HepG2 (cell line): Measurements from ENCODE around the gene NSUN5. TPM values are rescaled to one million over a fixed set of nuclear protein-coding genes. Genes with fewer than 3 reads are reported as not detected.
"Not testable (repeated sequence)": the region's sequence is repeated elsewhere in the genome, so short reads cannot be mapped to it uniquely, and the experiment has no call there.

ENCODE experiments used
- ATAC-seq: fragments of 200-7000 bp; cut with Tn5 transposase; 3 replicates; pipeline ENCODE4 v1.9.1; 2020; ENCODE audit warnings: mild to moderate bottlenecking, moderate library complexity
- BruUV-seq: library from RNA; stranded (reverse); fragments of 400-500 nt; replicated peaks from 2 replicates; lab custom pipeline; 2021; lab: Mats Ljungman, UMichigan
- CTCF ChIA-PET: fragments of 300-600 bp; formaldehyde crosslinking; extraction: SDS; loops from one replicate; lab custom pipeline; 2021; ENCODE audit warnings: low total read pairs, inconsistent platforms, low intra/inter-chr PET ratio; lab: Yijun Ruan, JAX
- POLR2A ChIA-PET: fragments of 350-600 bp; sonication (Branson Sonifier 250); formaldehyde crosslinking; loops from one replicate; lab custom pipeline; 2020; ENCODE audit warnings: antibody characterized with exemption, inconsistent platforms; lab: Yijun Ruan, JAX
- DNase-seq: peaks from one replicate; pipeline ENCODE4 v3.0.0-alpha.2; 2015; ENCODE audit warnings: low spot score
- FAIRE-seq: peaks from 3 replicates; lab custom pipeline; 2011; peaks lifted over from hg19 to GRCh38; lab: Jason Lieb, UNC
- H2AFZ ChIP-seq: one replicate; pipeline ENCODE4 v1.6.1; 2011; ENCODE audit warnings: low read length, inconsistent platforms
- H3K27ac ChIP-seq: fragments of 300-600 bp; 3 replicates; pipeline ENCODE4 v1.8.0; 2011; ENCODE audit warnings: mixed run types, mild to moderate bottlenecking, mixed read lengths, low read length, inconsistent platforms; ENCODE audit not compliant: insufficient read depth; ENCODE audit errors: extremely low read length
- H3K27me3 ChIP-seq, 2 experiments: fragments of 200-600 bp in 1 of 2; 2 replicates in 1 of 2; 3 replicates in 1 of 2; pipeline versions ENCODE4 v1.6.0 to v1.8.0; 2011; ENCODE audit warnings: low read length in 2 of 2, mild to moderate bottlenecking in 2 of 2, moderate library complexity in 2 of 2, inconsistent platforms in 1 of 2; ENCODE audit not compliant: insufficient read depth in 2 of 2, control insufficient read depth in 1 of 2
- H3K36me3 ChIP-seq, 2 experiments: fragments of 200-600 bp in 1 of 2; replicated peaks in 1 of 2; 2 replicates in 1 of 2; 3 replicates in 1 of 2; pipeline versions ENCODE4 v1.5.1 to v1.8.0; 2011; ENCODE audit warnings: low read length in 2 of 2, inconsistent platforms in 1 of 2; ENCODE audit not compliant: insufficient read depth in 2 of 2, control insufficient read depth in 1 of 2
- H3K4me1 ChIP-seq: 2 replicates; pipeline ENCODE4 v1.5.1; 2012; ENCODE audit warnings: low read length, inconsistent platforms; ENCODE audit not compliant: insufficient read depth
- H3K4me2 ChIP-seq: 2 replicates; pipeline ENCODE4 v1.6.0; 2011; ENCODE audit warnings: low read depth, low read length, inconsistent platforms
- H3K4me3 ChIP-seq, 3 experiments: fragments of 200-600 bp in 1 of 3; sonication (generic), shearing (Covaris generic) in 1 of 3; replicated peaks in 1 of 3; 2 replicates each; pipeline ENCODE4 v1.5.1; 2011 to 2016; ENCODE audit warnings: low read length in 3 of 3, inconsistent platforms in 2 of 3, low read depth in 2 of 3, mild to moderate bottlenecking in 2 of 3, control low read depth in 1 of 3, mixed read lengths in 1 of 3; ENCODE audit not compliant: insufficient read depth in 1 of 3
- H3K79me2 ChIP-seq: one replicate; pipeline ENCODE4 v1.6.1; 2011; ENCODE audit warnings: low read length, inconsistent platforms; ENCODE audit not compliant: insufficient read depth
- H3K9ac ChIP-seq: 2 replicates; pipeline ENCODE4 v1.6.0; 2011; ENCODE audit warnings: mild to moderate bottlenecking, low read depth, low read length, inconsistent platforms; ENCODE audit not compliant: insufficient read depth
- H3K9me3 ChIP-seq: 2 replicates; pipeline ENCODE4 v1.5.1; 2012; ENCODE audit warnings: mild to moderate bottlenecking, low read length
- H4K20me1 ChIP-seq: 2 replicates; pipeline ENCODE4 v1.6.0; 2011; ENCODE audit warnings: inconsistent platforms, mild to moderate bottlenecking, low read length, moderate library complexity; ENCODE audit not compliant: insufficient read depth
- ATF7-NPFF ChIP-seq: sonication (generic); formaldehyde crosslinking; IDR thresholded peaks from 2 replicates; pipeline ENCODE4 v1.8.1; 2023; ENCODE audit warnings: mild to moderate bottlenecking, low read depth, missing genetic modification reagents, moderate library complexity
- DR1 ChIP-seq: sonication (generic); formaldehyde crosslinking; IDR thresholded peaks from 2 replicates; pipeline ENCODE4 v1.8.0; 2021; ENCODE audit warnings: mild to moderate bottlenecking, missing genetic modification reagents, inconsistent platforms
- HNRNPL ChIP-seq: fragments of 200-400 bp; formaldehyde crosslinking; IDR thresholded peaks from 2 replicates; pipeline ENCODE4 v1.6.1; 2017; ENCODE audit warnings: mild to moderate bottlenecking, low read depth, low read length
- IRF2 ChIP-seq: IDR thresholded peaks from 2 replicates; pipeline ENCODE4 v1.6.1; 2018; ENCODE audit warnings: missing genetic modification reagents, missing compliant biosample characterization
- KDM5B ChIP-seq: sonication (generic); formaldehyde crosslinking; IDR thresholded peaks from 2 replicates; pipeline ENCODE4 v1.4.0; 2020; ENCODE audit warnings: missing genetic modification reagents, mild to moderate bottlenecking, borderline replicate concordance
- MYC ChIP-seq: sonication (generic); formaldehyde crosslinking; IDR thresholded peaks from 2 replicates; pipeline ENCODE4 v1.9.0; 2021; ENCODE audit warnings: missing genetic modification reagents, borderline replicate concordance
- NR0B2 ChIP-seq: sonication (generic); formaldehyde crosslinking; IDR thresholded peaks from 2 replicates; pipeline ENCODE4 v1.4.0; 2020; ENCODE audit warnings: mild to moderate bottlenecking, missing genetic modification reagents
- PITX1 ChIP-seq: sonication (generic); formaldehyde crosslinking; IDR thresholded peaks from 2 replicates; pipeline ENCODE4 v1.5.1; 2020; ENCODE audit warnings: mild to moderate bottlenecking, missing genetic modification reagents
- REPIN1 ChIP-seq: sonication (generic); formaldehyde crosslinking; IDR thresholded peaks from 2 replicates; pipeline ENCODE4 v1.8.0; 2022; ENCODE audit warnings: missing genetic modification reagents, low read depth, mild to moderate bottlenecking, borderline replicate concordance
- SAP130 ChIP-seq: IDR thresholded peaks from 2 replicates; pipeline ENCODE4 v1.6.1; 2016; ENCODE audit warnings: low read depth
- SOX13 ChIP-seq, 3 experiments: fragments of 450-650 bp in 1 of 3; sonication (generic) in 1 of 3; formaldehyde crosslinking in 1 of 3; IDR thresholded peaks in 2 of 3; conservative IDR thresholded peaks in 1 of 3; 2 replicates each; pipeline versions ENCODE4 v1.5.0 to v1.6.1; 2016 to 2020; ENCODE audit warnings: antibody characterized with exemption in 1 of 3, mild to moderate bottlenecking in 1 of 3, missing compliant biosample characterization in 1 of 3, missing genetic modification reagents in 1 of 3, moderate library complexity in 1 of 3
- TAF1 ChIP-seq: sonication (generic); formaldehyde crosslinking; IDR thresholded peaks from 2 replicates; pipeline ENCODE4 v1.4.0; 2020; ENCODE audit warnings: missing genetic modification reagents
- TEAD3 ChIP-seq: optimal IDR thresholded peaks from 2 replicates; pipeline ENCODE3; 2016; ENCODE audit warnings: borderline replicate concordance
- XRCC5 ChIP-seq: fragments of 200-400 bp; formaldehyde crosslinking; optimal IDR thresholded peaks from 2 replicates; pipeline ENCODE3; 2017; ENCODE audit warnings: mild to moderate bottlenecking, low read length
- ZBTB20 ChIP-seq: sonication (generic); formaldehyde crosslinking; IDR thresholded peaks from 2 replicates; pipeline ENCODE4 v1.8.1; 2023; ENCODE audit warnings: missing genetic modification reagents, low read depth, mild to moderate bottlenecking, borderline replicate concordance
- ZMYM4 ChIP-seq: sonication (generic); formaldehyde crosslinking; IDR thresholded peaks from 2 replicates; pipeline ENCODE4 v1.8.1; 2023; ENCODE audit warnings: mild to moderate bottlenecking, missing genetic modification reagents
- ZNF710 ChIP-seq: sonication (generic); formaldehyde crosslinking; IDR thresholded peaks from 2 replicates; pipeline ENCODE4 v1.5.0; 2020; ENCODE audit warnings: mild to moderate bottlenecking, missing genetic modification reagents, borderline replicate concordance
- WGBS: methylation state at CpG from one replicate; pipeline ENCODE4 v1.1.6; 2017; ENCODE audit warnings: low lambda C conversion rate; 5-methylcytosine and 5-hydroxymethylcytosine counted together
- in situ Hi-C: cut with HindIII; loops from 2 replicates; pipeline ENCODE4 v1.10.0; 2017; ENCODE audit warnings: low pct_unique_long_range_greater_than_20kb; ENCODE audit not compliant: extremely low pct_ligation_motif_present
- intact Hi-C: fragments of 100-400 bp; cut with micrococcal nuclease; formaldehyde crosslinking; loops from one replicate; pipeline ENCODE4 v1.10.0; 2022; ENCODE audit not compliant: unreplicated experiment
- polyA plus RNA-seq, 8 experiments: library from polyadenylated mRNA; depleted of rRNA in 3 of 8; stranded (reverse) in 7 of 8; unstranded in 1 of 8; fragments of >200 nt; fragmentation: Illumina TruSeq in 4 of 8; extraction: Trizol in 4 of 8; gene quantifications; 2 replicates each; pipeline versions ENCODE4 v1.2.1 to v1.2.3, GENCODE V29; 2011 to 2016; ENCODE audit warnings: low read depth in 4 of 8, missing spikeins in 1 of 8, mixed read lengths in 1 of 8; ENCODE audit not compliant: insufficient read depth in 1 of 8
- total RNA-seq, 5 experiments: library from RNA; depleted of rRNA; stranded (reverse); fragments of >200 nt; fragmentation: Illumina TruSeq; extraction: Trizol; gene quantifications; 2 replicates each; pipeline ENCODE4 v1.2.3, GENCODE V29; 2016; ENCODE audit warnings: low read depth in 1 of 5
- TF ChIP-seq, protein P1 (sequence below): sonication (generic); IDR thresholded peaks from 2 replicates; pipeline ENCODE4 v1.6.1; 2016; ENCODE audit warnings: low read depth, borderline replicate concordance

The NSUN5 gene
- total and polyA plus RNA-seq, 2 of the 13 experiments (the other 11 are each of a cell fraction or from before 2014, with no cell fraction given) = 19.9 to 35.8 TPM

- H3K4me3 ChIP-seq = peak overlapping the region; percentile 40 to 73 (median 55); a peak in 5 of 6 replicates
- intact Hi-C loops = loop anchor here (2.0 to 5.0 kb wide), 3 partner anchors 19 to 129 kb away; no protein-coding TSS in a partner anchor
- H3K9ac ChIP-seq = peak overlapping the region; percentile 56
- in situ Hi-C loops; H4K20me1 ChIP-seq; FAIRE-seq; H3K27me3 ChIP-seq; H3K9me3 ChIP-seq; H3K27ac ChIP-seq; H2AFZ ChIP-seq; H3K36me3 ChIP-seq; BruUV-seq; H3K79me2 ChIP-seq; TF ChIP-seq SOX13 (IDR thresholded peaks at IDR 0.05): not testable (repeated sequence)
- POLR2A ChIA-PET = interaction anchor here (0.7 to 2.4 kb wide), 6 partner anchors 16 to 127 kb away, joined by 3 to 7 read pairs (median 6); no protein-coding TSS in a partner anchor
- WGBS = under 1% methylated on average over 12 of the region's 31 CpGs
- peaks cover 42% of the 10 kb centered on the region for H3K4me1 ChIP-seq
- peak overlapping the region; percentile 95 for H3K4me2 ChIP-seq
- DNase-seq = peak; percentile 63
- CTCF ChIA-PET = interaction anchor here (1.0 to 1.4 kb wide), 2 partner anchors 18 to 127 kb away, joined by 3 to 13 read pairs; no protein-coding TSS in a partner anchor
- peak; percentile 77 for ATAC-seq
- TF ChIP-seq NR0B2 (CRISPR knock-in tag) = 0 out of 2 replicates have a peak, but pooled peaks have one; percentile 51
- TF ChIP-seq KDM5B = 0 out of 2 replicates have a peak, but pooled peaks have one; percentile 61
- TF ChIP-seq REPIN1 (CRISPR knock-in tag) = 0 out of 2 replicates have a peak, but pooled peaks have one; percentile 10
- TF ChIP-seq ATF7-NPFF (CRISPR knock-in tag) = 0 out of 2 replicates have a peak, but pooled peaks have one; percentile 38
- TF ChIP-seq ZMYM4 (CRISPR knock-in tag) = 0 out of 2 replicates have a peak, but pooled peaks have one; percentile 24
- TF ChIP-seq SAP130 (CRISPR knock-in tag) = peak; percentile 61; the same call in 1 of the 2 replicates
- peak; percentile 56; the same call in 1 of the 2 replicates for TF ChIP-seq MYC (CRISPR knock-in tag)
- TF ChIP-seq HNRNPL = 0 out of 2 replicates have a peak, but pooled peaks have one; percentile 56
- TF ChIP-seq XRCC5 = peak; percentile 40
- TF ChIP-seq TAF1 = 0 out of 2 replicates have a peak, but pooled peaks have one; percentile 29
- peak; percentile 40; the same call in 1 of the 2 replicates for TF ChIP-seq ZBTB20
- TF ChIP-seq IRF2 (CRISPR knock-in tag) = peak; percentile 62; the same call in 1 of the 2 replicates
- TF ChIP-seq ZNF710 = 0 out of 2 replicates have a peak, but pooled peaks have one; percentile 72
- TF ChIP-seq DR1 (CRISPR knock-in tag) = 0 out of 2 replicates have a peak, but pooled peaks have one; percentile 26
- TF ChIP-seq TEAD3 (CRISPR knock-in tag) = peak; percentile 7
- TF ChIP-seq PITX1 (CRISPR knock-in tag) = peak; percentile 23; the same call in 1 of the 2 replicates
- peak in 1 of 2 experiments; percentile 9; a peak in 1 of 4 replicates for TF ChIP-seq SOX13 (CRISPR knock-in tag; conservative IDR thresholded peaks at IDR 0.05 in 1 of 2, IDR thresholded peaks at IDR 0.05 in 1 of 2)
- TF ChIP-seq, protein P1, sequence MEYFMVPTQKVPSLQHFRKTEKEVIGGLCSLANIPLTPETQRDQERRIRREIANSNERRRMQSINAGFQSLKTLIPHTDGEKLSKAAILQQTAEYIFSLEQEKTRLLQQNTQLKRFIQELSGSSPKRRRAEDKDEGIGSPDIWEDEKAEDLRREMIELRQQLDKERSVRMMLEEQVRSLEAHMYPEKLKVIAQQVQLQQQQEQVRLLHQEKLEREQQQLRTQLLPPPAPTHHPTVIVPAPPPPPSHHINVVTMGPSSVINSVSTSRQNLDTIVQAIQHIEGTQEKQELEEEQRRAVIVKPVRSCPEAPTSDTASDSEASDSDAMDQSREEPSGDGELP = peak; percentile 22; the same call in 1 of the 2 replicates
Observed at GRCh38 chr7:73324081-73324845, 15.6 kb upstream of the NSUN5 start.
